Upper lobe of left lung (tissue), 4 donors: ENCODE measurements around the gene SYMPK.

ENCODE experiments used
- CTCF ChIP-seq, 6 experiments: fragments of 450-650 bp in 4 of 6; fragments of 200-600 bp in 2 of 6; sonication (generic) in 2 of 6; IDR thresholded peaks; one replicate each; pipeline ENCODE4 v1.5.1; 2016 to 2019; ENCODE audit warnings: antibody characterized with exemption in 6 of 6
- POLR2A ChIP-seq, 4 donors: fragments of 450-650 bp; IDR thresholded peaks; one replicate each; pipeline ENCODE4 v1.5.1; 2016 to 2017; ENCODE audit warnings: antibody characterized with exemption in 4 of 4, mild to moderate bottlenecking in 2 of 4

GRCh38 chr19:45866400-45867176 is 3.6 kb upstream of the SYMPK start:
- TF ChIP-seq CTCF (IDR thresholded peaks at IDR 0.05) = no peak
- TF ChIP-seq POLR2A (IDR thresholded peaks at IDR 0.05) = no peak
